CD4-positive, alpha-beta T cell treated with Interleukin-2 at 100 ng/mL for 4 hours (primary cell): ENCODE measurements around the gene TOP3A.
A peak's percentile ranks its signal among the peaks of the same experiment; 100 is the strongest.

ENCODE experiments used
- DNase-seq: peaks from one replicate; pipeline ENCODE4 v3.0.0-alpha.2; 2020; ENCODE audit warnings: low spot score

Gene TOP3A

DNA sequence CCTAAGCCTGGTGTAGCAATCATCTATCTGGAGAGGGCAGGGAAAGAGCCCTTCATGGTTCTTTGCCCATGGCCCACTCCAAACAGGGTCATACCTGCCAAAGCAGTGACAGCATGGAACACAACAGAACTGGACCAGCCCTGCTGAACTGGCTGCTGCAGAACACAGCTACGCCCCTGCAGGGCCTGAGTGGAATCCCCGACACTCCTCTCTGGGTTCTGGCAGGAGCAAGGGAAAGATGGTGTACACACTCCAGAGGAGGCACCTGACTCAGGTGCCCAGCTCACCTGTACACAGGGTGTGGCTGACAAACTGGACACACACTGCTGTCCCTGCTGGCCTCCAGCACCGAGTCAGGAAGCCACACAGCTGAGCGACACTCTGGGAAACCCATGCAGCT lies 34.5 kb downstream of the TOP3A start:
- no peak for DNase-seq

DNA sequence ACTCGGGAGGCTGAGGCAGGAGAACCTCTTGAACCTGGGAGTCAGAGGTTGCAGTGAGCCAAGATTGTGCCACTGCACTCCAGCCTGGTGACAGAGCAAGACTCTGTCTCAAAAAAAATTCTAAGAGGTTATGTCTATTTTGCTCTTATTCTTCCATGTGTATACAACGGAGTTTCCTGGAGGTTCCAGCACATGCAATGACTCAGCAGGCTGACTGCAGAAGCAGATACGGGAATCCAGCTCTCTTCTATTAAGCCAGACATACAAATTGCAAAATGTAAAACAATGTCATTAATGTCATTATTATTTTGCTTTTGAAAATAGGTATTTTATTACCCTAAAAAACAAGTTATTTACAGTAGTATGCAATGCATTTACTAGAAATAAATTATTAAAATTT lies 35.9 kb downstream of the TOP3A start:
- DNase-seq = no peak

DNA sequence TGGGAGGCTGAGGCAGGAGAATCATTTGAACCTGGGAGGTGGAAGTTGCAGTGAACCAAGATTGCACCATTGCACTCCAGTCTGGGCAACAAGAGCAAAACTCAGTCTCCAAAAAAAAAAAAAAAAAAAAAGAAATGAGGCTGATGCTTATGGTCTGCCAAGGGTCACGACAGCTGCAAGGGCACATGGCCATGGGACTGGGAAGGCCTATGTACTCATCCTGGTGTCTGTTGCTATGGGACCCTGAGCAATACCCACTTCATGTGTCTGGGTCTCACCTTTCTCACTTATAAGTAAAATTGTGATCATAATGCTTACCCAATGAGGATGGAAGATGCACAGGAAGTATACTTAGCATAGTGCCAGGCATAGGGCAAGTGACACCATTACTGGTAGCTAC lies 37.7 kb downstream of the TOP3A start:
- DNase-seq = no peak

DNA sequence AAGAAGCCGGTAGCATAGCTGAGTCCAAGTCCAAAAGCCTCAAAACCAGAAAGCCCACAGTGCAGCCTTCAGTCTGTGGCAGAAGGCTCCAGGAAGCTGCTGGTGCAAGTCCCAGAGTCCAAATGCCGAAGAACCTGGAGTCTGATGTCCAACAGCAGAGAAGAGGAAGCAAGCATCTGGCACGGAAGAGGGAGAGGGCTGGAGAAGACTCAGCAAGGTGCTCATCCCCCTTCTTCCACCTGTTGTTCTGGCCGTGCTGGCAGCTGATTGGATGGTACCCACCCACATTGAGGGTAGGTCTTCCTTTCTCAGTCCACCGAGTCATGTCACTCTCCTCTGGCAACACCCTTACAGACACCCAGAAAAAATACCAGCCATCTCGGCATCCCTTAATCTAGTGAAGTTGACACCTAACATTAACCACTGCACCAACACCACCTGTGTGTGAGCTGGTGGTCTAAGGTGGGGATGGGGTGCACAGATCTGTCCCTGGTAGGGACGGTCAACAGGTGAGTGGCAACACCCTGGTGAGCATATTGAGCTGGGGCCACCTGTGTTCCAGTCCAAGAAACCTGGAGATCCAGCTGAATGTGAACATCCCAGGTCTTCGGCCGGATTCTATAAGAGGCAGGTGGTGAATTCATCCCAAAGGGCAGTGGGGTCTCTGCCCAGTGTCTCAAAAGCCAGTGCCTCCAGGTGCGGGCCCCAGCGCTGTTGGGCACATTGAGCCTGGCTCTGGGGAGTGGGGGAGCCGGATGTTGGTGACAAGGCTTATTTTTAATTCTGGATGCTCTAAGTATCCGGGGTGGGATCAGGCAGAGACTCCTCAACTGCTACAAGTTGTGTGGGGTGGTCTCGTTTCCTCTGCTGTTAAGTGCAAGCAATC lies 44.5 kb downstream of the TOP3A start:
- DNase-seq = no peak

DNA sequence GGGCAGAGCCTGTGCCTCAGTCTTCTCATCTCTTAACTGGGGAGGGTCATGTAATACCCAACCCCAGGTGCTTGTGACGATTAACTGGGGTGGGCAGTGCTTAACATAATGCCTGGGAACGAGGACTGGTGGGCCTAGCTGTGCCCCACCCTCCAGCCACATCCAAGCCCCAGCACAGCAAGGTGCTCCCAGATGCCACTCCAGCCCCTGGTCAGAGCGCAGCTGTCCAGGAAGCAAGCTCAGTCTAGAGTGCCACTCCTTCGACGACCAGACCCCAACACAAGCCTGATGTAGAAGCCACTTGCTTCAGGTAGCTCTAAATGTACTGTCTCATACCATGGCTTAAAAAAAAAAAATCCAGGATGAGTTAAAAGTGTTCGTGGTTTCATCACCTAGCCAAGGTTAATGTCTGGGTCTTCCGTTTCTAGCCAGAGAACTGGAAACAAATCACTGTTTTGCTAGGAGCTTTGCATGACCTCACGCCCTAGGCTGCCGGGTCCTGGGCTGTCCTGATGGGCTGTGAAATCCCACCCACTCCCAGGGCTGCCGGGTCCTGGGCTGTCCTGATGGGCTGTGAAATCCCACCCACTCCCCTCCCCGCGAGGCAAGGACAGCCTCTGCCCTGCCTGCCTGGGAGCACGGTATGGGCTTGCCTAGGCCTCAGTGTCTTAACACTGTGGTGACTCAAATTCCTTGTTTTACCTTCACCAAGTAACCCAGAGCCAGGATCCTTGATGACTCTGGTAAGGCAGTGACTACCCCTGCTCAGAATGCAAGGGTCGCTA lies 46.7 kb downstream of the TOP3A start:
- no peak for DNase-seq

DNA sequence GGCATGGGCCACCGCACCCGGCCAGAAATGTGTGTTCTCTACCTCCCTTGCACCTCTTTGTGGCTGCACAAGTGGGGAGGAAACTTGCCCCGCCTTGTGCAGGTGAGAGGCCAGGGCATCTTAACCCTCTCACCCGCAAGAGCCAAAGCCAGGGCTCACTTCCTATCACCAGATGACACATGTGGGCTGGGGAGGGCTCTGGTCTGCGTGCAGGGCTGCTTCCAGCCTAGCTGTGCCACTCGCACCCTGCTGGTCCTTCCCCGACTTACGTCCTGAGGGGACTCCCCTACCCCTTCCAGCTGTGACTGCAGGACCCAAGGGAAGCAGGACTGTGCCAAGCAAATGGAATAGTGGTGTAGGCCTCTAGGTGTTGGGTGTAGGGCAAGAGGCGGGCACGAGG lies 47.4 kb downstream of the TOP3A start:
- no peak for DNase-seq

DNA sequence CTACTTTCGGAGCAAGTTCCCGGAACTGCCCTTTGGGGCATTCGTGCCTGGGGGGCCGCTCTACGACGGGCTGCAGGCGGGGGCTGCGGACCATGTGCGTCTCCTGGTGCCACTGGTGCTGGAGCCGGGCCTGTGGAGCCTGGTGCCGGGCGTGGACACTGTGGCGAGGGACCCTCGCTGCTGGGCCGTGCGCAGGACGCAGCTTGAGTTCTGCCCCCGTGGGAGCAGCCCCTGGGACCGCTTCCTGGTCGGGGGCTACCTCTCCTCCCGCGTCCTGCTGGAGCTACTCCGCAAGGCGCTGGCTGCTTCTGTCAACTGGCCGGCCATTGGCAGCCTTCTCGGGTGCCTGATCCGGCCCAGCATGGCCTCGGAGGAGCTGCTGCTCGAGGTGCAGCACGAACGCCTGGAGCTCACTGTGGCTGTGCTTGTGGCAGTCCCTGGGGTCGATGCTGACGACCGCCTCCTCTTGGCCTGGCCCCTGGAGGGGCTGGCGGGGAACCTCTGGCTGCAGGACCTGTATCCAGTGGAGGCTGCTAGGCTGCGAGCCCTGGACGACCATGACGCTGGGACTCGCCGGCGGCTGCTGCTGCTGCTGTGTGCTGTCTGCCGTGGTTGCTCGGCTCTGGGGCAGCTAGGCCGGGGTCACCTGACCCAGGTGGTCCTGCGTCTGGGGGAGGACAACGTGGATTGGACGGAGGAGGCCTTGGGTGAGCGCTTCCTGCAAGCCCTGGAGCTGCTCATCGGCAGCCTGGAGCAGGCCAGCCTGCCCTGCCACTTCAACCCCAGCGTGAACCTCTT lies 50.7 kb downstream of the TOP3A start:
- DNase-seq = no peak

DNA sequence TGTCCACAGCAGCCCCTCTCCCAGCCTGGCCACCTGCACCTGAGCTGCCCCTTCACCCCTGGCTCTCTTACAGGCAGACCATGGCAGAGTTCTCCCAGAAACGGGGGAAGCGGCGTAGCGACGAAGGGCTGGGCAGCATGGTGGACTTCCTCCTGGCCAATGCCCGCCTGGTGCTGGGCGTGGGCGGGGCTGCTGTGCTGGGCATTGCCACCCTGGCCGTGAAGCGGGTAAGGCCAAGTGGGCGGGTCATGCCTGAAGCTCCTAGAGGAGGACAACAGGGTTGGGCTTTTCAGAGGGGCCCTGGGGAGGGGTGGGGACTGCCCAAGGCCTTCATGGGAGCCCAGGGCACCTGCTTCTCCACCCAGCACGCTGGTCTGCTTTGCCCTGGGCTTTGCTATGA lies 52.2 kb downstream of the TOP3A start:
- DNase-seq = no peak

DNA sequence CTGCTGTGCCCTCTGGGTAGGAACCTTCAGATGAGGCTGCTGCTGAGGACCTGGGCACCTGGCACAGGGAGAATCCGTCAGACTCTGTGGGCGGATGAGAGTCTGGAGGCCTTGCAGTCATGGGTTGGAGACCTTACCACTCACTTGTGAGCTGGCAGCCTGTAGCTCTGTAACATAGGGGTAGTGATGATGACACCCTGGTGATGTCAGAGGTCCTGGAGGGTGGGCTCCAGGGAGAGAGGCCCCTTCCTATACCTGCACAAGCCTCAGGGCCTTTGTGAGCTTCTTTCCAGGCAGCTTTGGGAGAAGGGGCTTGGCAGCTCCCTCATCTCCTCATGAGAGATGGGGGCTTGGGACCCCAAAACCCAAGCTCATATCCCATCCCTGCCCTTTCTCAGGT lies 52.7 kb downstream of the TOP3A start:
- DNase-seq = no peak

DNA sequence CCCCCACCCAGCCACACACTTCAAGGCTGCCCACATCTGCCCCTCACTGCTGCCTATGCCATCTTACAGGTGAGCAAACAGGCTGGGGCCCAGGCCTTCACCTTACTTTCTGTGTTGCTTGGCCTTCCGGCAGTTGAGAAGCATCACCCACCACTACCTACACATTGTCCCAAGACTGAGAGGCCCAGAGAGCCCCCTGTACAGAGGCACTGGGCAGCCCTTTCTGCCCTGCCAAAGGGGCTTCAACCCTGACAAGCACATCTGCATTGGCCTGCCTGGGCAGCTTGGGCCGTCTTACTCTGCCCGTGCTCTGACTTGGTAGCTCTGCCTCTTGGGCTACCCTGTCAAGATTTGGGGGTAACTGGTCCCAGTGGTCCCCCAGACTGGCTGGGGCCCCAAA lies 53.1 kb downstream of the TOP3A start:
- DNase-seq = no peak

DNA sequence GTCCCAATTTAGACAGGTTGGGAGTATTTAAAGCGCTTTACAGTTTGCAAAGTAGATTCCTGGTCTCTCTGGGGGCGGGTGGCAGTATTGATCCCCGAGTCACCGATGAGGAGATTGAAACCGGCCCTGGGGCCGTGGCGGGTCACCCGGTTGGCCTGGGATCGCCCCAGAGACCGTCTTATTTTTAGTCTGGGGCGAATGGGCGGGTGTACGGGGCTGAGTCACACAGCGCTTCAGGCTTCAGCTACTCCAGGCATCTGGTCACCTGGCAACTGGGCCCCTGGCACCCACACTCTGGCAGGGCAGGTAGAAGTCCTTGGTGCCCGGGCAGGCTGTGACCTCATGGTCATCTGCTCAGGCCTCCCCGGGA lies 53.7 kb downstream of the TOP3A start:
- peak; percentile 25 for DNase-seq

DNA sequence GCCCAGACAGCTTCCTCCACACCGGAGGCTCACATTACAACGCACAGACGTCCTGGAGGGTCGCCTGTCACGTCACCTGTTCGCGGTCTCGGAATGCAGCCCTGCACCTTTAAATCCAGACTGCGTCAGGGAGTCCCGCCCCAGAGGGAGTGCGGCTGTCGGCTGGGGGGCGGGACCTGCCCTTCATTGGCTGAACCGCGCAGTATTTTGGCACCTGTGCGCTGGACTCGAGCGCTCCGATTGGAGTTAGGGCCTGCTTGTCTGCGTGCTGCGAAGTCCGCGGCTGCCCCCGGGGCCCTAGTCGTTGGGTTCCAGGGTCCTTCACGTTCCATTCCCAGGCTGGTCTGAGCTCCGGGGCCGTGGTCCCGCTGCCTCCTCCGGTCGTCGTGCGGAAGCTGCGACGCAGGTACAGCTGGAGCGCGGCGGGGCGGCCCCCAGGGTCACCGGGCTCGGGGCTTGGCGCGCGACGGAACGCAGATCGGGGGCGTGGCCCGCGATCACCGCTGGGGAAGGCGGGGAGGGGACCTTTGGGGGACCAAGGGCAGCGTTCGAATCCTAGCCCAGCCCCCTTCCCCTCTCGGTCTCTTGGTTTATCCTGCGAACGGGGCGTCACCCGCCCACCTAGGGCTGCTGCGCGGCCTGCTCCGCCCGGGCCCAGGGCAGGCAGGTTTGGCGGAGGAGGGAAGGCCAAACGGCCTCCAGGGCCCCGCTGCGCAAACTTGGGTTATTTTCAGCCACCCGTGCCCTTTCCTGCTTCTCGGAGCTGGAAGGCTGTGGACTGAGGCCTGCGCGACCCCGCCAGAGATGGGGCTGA lies 54.3 kb downstream of the TOP3A start, which contains the start of gene MIEF2:
Gene MIEF2 (plus strand): TSS at position 331 of the 814 bp plus-strand sequence. CDS start 2,059 bp downstream, outside the sequence.
- DNase-seq = peak; percentile 93

DNA sequence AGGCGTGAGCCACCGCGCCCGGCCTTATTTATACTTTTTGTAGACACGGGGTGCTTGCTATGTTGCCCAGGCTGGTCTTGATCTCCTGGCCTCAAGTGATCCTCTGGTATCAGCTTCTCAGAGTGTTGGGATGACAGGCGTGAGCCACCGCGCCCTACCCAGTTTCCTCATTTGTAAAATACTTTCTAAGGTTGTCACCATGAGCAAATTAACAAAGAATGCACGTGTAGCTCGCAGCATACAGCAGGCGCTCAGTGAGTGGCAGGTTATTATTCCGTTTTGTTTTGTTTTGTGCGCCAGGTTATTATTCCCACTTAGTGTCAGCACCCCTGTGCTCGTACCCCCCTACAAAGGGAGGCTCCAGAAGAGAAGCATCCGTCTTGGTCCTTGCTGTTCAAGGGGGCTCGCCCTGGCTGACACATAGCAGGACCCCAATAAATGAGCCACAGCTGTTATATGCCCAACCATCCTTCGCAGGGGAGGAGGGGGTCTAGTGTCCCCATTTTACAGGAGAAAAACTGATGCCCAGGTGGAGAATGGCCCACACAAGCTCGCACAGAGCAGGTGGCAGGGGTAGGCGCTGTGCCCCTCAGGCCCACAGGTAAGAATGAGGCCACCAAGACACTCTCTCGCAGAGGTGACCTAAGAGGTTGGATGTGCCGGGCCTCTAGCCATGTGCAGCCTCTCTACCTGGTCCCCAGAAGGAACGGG lies 55.0 kb downstream of the TOP3A start:
- no peak for DNase-seq

DNA sequence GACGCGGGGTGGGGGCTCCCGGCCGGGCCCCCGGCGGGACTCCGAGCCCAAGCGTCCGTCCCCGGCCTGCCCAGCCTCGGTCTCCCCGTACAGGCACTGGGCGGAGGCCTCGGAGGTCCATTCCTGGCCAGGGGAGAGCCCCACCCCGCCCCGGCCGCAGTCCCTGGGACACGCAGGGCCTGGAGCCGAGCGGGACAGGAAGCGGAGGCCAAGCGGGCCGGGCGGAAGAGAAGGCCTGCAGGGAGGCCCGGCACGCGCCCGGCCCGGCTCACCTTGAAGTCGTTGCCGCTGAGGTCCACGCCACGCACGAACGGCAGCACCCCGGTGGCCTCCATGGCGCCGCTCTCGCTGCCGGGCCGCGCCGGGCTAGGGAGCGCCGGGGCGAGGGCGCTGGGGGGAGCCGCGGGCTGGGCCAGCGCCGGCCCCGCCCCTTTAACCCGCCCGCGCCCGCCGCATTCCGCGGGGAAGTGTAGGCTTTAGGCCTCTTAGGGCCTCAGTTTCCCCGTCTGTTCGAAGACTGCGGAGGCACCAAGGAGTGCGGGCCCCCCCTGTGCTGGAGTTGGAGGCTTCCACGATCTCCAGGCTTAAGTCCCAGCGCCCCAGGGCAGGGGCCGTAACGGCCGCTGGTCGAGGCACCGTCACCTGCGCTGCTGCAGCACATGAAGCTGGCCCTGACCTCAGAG lies 56.3 kb downstream of the TOP3A start, which contains the start of gene FLII:
Gene FLII (minus strand): TSS at position 383 of the 683 bp plus-strand sequence. CDS start 48 bp downstream, at position 335.
- DNase-seq = peak; percentile 45

DNA sequence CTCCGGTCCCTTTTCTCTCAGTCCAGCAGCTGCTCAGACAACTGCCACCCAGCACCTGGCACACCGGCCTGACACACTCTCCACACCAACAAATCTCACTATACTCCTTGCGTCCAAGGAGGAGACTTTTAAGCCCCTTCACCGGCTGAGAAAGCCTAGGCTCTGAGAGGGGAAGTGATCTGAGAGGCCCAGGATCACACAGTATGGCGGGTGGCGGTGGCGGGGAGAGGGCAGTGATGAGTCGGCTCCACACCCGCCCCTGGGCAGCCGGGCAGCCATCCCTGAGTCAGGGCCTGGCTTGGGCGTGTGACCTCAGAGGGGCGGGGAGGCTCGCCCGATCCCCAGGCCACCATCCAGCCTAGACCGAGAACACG lies 56.8 kb downstream of the TOP3A start:
- peak; percentile 48 for DNase-seq

DNA sequence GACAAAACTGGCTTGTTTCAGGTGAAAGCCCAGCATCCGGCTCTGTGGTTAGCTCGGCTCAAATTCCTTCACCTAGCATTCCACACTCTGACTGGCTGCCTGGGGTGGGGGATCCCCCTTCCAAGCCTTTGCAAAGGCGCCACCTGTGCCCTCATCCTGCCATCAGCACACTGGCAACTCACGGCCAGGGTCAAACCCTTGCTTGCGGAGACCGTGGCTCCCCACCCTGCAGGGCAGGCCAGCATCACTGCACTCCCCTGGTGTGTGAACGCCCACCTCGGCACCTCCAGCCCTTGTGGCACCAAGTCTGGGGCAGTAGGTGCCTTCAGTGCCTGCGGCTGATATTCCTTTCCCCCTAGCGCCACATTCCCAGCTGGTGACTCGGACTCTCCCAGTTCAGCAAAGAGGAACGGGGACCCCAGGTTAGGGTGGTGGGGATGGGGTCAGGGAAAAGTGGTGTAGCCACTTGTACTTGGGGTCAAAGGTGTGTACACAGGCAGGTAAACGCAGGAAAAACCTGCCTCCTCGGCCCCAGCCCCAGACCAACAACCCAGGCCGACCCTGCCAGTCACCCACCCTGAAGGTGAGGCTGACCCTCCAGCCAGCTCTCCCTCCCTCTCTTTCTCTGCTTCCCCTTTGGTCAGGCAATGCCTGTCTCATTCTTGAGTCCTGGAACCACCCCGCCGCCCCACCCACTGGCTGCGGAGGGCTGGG lies 57.4 kb downstream of the TOP3A start:
- DNase-seq = peak; percentile 13

DNA sequence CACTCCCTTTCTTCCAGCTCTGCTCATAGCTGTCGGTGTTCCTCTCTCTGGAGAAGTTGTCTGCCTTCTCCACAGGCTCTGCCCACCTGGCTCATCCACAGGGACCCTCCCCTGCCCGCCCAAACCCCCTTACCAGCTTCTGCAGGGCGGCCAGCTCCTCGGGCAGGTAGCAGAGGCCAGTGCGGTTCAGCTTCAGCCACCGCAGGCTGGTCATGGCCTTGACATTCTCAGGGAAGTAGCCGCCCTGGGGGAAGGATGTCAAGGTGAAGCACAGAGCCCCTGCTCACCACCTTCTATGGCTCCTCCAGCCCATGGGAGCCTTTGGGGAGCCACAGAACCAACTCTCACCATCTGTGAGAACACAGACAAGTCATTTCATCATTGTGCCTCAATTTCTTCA lies 58.0 kb downstream of the TOP3A start:
- no peak for DNase-seq

DNA sequence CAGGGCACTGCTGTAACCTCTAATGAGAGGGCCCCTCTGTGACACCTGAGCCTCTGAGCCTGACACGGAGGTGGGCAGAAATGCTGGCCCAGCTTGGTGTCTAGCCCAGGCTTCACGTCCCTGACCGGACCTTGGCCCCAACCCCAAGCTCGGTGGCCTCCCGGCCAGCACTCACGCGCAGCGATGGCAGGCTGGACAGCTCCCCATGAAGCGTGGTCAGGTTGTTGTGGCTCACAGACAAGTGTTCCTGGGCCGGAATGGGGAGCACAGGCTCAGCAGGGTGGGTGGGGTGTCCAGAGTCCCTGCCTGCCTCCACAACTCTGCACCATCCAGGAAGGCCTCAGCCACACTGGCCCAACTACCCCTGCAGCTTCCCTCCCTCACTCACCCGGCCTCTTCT lies 58.4 kb downstream of the TOP3A start:
- no peak for DNase-seq

DNA sequence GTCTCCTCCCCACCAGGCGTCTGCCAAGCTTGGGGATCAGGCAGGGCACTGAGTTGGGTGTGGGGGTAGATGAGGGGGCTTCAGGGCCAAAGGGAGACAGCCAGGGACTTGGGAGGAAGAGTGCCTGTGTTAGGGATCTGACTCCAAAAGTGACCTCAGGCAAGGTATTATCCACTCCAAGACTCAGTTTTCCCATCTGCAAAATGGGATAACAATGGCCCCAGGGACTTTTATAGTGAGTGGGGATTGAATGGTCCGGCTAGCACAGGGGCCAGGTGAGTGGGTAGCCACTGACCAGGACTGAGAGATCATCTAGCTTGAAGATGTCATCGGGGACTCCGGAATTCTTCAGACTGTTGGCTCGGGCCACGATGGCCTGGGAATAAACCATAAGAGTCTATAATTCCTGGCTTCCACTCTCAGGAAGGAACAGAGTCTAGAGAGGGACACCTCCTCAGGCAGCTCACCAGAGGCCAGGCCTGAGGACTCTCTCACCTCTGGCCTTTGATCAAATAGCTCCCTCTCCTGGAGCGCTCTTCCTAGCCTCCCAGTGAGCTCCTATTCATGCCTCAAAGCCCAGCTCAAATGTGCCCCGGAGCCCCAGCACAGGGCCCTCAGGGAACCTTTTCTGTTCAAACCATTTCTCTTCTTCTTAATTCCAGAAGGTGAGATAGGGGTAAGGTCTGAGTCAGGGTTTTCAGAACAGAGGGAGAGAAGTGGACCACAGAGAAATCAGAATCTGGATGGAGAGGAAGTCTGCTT lies 59.7 kb downstream of the TOP3A start:
- DNase-seq = no peak
